Measurements from ENCODE around the gene EVL. TPM values are rescaled to one million over a fixed set of nuclear protein-coding genes. Genes with fewer than 3 reads are reported as not detected.

EVL gene
- total and polyA plus RNA-seq, 2 donors (not counting 3 experiments of a cell fraction or from before 2014, with no cell fraction given), result 34.6 to 62.5 TPM

DNA sequence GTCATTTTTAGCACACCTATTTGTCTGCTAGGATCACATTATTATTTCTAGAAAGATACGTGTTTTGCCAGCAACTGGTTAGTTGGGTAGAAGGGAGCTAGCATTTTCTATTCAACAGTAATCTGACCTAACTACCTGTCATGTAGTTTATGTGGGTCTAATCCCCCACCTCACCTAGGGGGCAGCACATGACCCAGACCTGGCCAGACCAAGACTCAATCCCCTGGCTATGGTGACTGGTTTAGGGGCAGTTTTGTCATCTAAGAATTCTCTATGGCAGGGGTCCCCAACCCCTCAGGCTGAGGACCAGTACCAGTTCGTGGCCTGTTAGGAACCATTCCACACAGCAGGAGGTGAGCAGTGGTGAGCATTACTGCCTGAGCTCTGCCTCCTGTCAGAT lies 29.5 kb upstream of the EVL start:
- H3K4me3 ChIP-seq (replicated peaks in 1 of 3; ENCODE audit: insufficient read depth in 1 of 3, low read depth in 1 of 3, low read length in 3 of 3), result no peak overlapping the region
- H3K27me3 ChIP-seq (ENCODE audit: control insufficient read depth in 2 of 2, insufficient read depth in 2 of 2, low read length in 2 of 2), result no peaks in the 10 kb centered on the region
- no peak overlapping the region for H2AFZ ChIP-seq (ENCODE audit: low read depth, low read length)
- ChIA-PET CTCF (no interaction called here), POLR2A (no interaction called here)
- H3K4me1 ChIP-seq (ENCODE audit: control insufficient read depth, extremely low read depth, insufficient read depth, low read length), result peaks cover 19% of the 10 kb centered on the region
- no peaks in the 10 kb centered on the region for H4K20me1 ChIP-seq (replicated peaks; ENCODE audit: control insufficient read depth, extremely low read depth, insufficient read depth, low read length)
- DNase-seq (ENCODE audit: low read depth, low spot score), result no peak
- no peaks in the 10 kb centered on the region for H3K9me3 ChIP-seq (replicated peaks; ENCODE audit: control insufficient read depth, insufficient read depth, low read length)
- dilution Hi-C loops (cut with MboI; ENCODE audit: extremely low pct_ligation_motif_present, low sequenced_read_pairs) (no loop called here), intact Hi-C loops (cut with micrococcal nuclease) (no loop called here)
- TF ChIP-seq POLR2A (IDR thresholded peaks at IDR 0.05; ENCODE audit: low read depth, low read length) (no peak), POLR2AphosphoS5 (IDR thresholded peaks at IDR 0.05; ENCODE audit: insufficient read depth, low read depth, low read length) (no peak), EZH2 (IDR thresholded peaks at IDR 0.05; ENCODE audit: borderline replicate concordance, low read depth, low read length, severe bottlenecking) (no peak), JUN (IDR thresholded peaks at IDR 0.05; ENCODE audit: borderline replicate concordance, insufficient read depth, insufficient read length, low read depth) (no peak), FOS (IDR thresholded peaks at IDR 0.05; ENCODE audit: borderline replicate concordance, insufficient read depth, low read length) (no peak), GATA2 (IDR thresholded peaks at IDR 0.05; ENCODE audit: insufficient read depth, insufficient read length, low read depth, low read length) (no peak), MYC (IDR thresholded peaks at IDR 0.05; ENCODE audit: low read depth, low read length) (no peak)
- TF ChIP-seq, protein P1, sequence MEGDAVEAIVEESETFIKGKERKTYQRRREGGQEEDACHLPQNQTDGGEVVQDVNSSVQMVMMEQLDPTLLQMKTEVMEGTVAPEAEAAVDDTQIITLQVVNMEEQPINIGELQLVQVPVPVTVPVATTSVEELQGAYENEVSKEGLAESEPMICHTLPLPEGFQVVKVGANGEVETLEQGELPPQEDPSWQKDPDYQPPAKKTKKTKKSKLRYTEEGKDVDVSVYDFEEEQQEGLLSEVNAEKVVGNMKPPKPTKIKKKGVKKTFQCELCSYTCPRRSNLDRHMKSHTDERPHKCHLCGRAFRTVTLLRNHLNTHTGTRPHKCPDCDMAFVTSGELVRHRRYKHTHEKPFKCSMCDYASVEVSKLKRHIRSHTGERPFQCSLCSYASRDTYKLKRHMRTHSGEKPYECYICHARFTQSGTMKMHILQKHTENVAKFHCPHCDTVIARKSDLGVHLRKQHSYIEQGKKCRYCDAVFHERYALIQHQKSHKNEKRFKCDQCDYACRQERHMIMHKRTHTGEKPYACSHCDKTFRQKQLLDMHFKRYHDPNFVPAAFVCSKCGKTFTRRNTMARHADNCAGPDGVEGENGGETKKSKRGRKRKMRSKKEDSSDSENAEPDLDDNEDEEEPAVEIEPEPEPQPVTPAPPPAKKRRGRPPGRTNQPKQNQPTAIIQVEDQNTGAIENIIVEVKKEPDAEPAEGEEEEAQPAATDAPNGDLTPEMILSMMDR (IDR thresholded peaks at IDR 0.05; ENCODE audit: extremely low read depth in 1 of 2, insufficient read depth in 1 of 2, low read depth in 1 of 2, low read length in 2 of 2), result no peak
- TF ChIP-seq, protein P2, sequence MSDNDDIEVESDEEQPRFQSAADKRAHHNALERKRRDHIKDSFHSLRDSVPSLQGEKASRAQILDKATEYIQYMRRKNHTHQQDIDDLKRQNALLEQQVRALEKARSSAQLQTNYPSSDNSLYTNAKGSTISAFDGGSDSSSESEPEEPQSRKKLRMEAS (IDR thresholded peaks at IDR 0.05; ENCODE audit: insufficient read depth, insufficient read length), result no peak
- H3K9me1 ChIP-seq (replicated peaks; ENCODE audit: control insufficient read depth, extremely low read depth, insufficient read depth, low read length), result no peaks in the 10 kb centered on the region
- FAIRE-seq, result no peak
- H3K36me3 ChIP-seq (ENCODE audit: control insufficient read depth in 2 of 2, extremely low read depth in 1 of 2, insufficient read depth in 2 of 2, low read length in 2 of 2), result no peaks in the 10 kb centered on the region
- H3K9ac ChIP-seq (replicated peaks; ENCODE audit: extremely low read depth, insufficient read depth, low read length), result no peak overlapping the region
- BruUV-seq (replicated peaks), result no TSS peak
- H3K79me2 ChIP-seq (ENCODE audit: control insufficient read depth, insufficient read depth, low read length), result peaks cover 1% of the 10 kb centered on the region
- H3K4me2 ChIP-seq (ENCODE audit: insufficient read depth, low read length), result no peak overlapping the region
- no peak overlapping the region for H3K27ac ChIP-seq (ENCODE audit: insufficient read depth, low read depth, low read length)

Data from endothelial cell of umbilical vein (primary cell).